HCT116 (cell line): ENCODE data around the gene MDFIC. TPM values are rescaled to one million over a fixed set of nuclear protein-coding genes. Genes with fewer than 3 reads are reported as not detected.

Source experiments
- ATAC-seq: fragments of 200-7000 bp; cut with Tn5 transposase; 2 replicates; pipeline ENCODE4 v1.9.1; 2020; ENCODE audit warnings: mild to moderate bottlenecking, moderate library complexity
- BruUV-seq: library from RNA; stranded (reverse); fragments of 400-500 nt; replicated peaks from 2 replicates; lab custom pipeline; 2021; lab: Mats Ljungman, UMichigan
- CTCF ChIA-PET: fragments of 300-600 bp; sonication (Branson Sonifier 250); formaldehyde crosslinking; loops from one replicate; lab custom pipeline; 2021; ENCODE audit warnings: antibody characterized with exemption; lab: Charles Lee
- POLR2A ChIA-PET: fragments of 300-600, 350-600 bp; sonication (Branson Sonifier 250); formaldehyde crosslinking; loops from one replicate; lab custom pipeline; 2021; ENCODE audit warnings: antibody characterized with exemption; lab: Charles Lee
- RAD21 ChIA-PET, 2 experiments: fragments of 300-600 bp; sonication (Branson Sonifier 250); formaldehyde crosslinking; loops; one replicate each; lab custom pipeline; 2023; ENCODE audit warnings: low total read pairs in 2 of 2; ENCODE audit not compliant: uncharacterized antibody in 2 of 2, unreplicated experiment in 2 of 2, low non-redundant PET in 1 of 2; lab: Charles Lee
- DNase-seq: peaks from one replicate; pipeline ENCODE4 v3.0.0-alpha.2; 2010; ENCODE audit warnings: low read depth, low spot score
- H2AFZ ChIP-seq: fragments of 200-600 bp; shearing (Covaris generic), sonication (generic); 2 replicates; pipeline ENCODE4 v1.6.1; 2017; ENCODE audit warnings: low read depth, mixed run types, mixed read lengths, antibody characterized with exemption, low read length; ENCODE audit not compliant: poor library complexity, severe bottlenecking
- H3K27ac ChIP-seq: 2 replicates; pipeline ENCODE4 v1.5.1; 2012; ENCODE audit warnings: low read depth, low read length
- H3K27me3 ChIP-seq: fragments of 200-600 bp; sonication (generic); 2 replicates; pipeline ENCODE4 v1.6.1; 2016; ENCODE audit warnings: mixed run types, low read length, mixed read lengths; ENCODE audit not compliant: insufficient read depth
- H3K36me3 ChIP-seq, 2 experiments: fragments of 200-500 bp in 1 of 2; fragments of 200-600 bp in 1 of 2; sonication (Bioruptor generic) in 1 of 2; sonication (generic) in 1 of 2; 2 replicates each; pipeline versions ENCODE4 v1.5.1 to v1.6.1; 2014 to 2016; ENCODE audit warnings: low read length in 2 of 2, inconsistent platforms in 1 of 2, mixed read lengths in 1 of 2, mixed run types in 1 of 2; ENCODE audit not compliant: insufficient read depth in 2 of 2, control insufficient read depth in 1 of 2
- H3K4me1 ChIP-seq, 2 experiments: fragments of 200-600 bp in 1 of 2; sonication (generic) in 1 of 2; 2 replicates each; pipeline versions ENCODE4 v1.5.1 to v1.6.1; 2012 to 2017; ENCODE audit warnings: low read length in 2 of 2, inconsistent platforms in 1 of 2, mild to moderate bottlenecking in 1 of 2, mixed read lengths in 1 of 2, mixed run types in 1 of 2, moderate library complexity in 1 of 2; ENCODE audit not compliant: insufficient read depth in 2 of 2, control insufficient read depth in 1 of 2
- H3K4me2 ChIP-seq: fragments of 200-600 bp; sonication (generic); 2 replicates; pipeline ENCODE4 v1.6.1; 2017; ENCODE audit warnings: mixed run types, low read length, mixed read lengths
- H3K4me3 ChIP-seq, 2 experiments: fragments of 200-600 bp in 1 of 2; sonication (generic) in 1 of 2; replicated peaks in 1 of 2; 2 replicates each; pipeline ENCODE4 v1.5.1; 2011 to 2016; ENCODE audit warnings: low read length in 2 of 2, control low read depth in 1 of 2, low read depth in 1 of 2, mild to moderate bottlenecking in 1 of 2, mixed read lengths in 1 of 2, mixed run types in 1 of 2
- H3K79me2 ChIP-seq: fragments of 200-600 bp; sonication (generic); 2 replicates; pipeline ENCODE4 v1.6.1; 2017; ENCODE audit warnings: mild to moderate bottlenecking, mixed run types, low read length, moderate library complexity, mixed read lengths; ENCODE audit not compliant: insufficient read depth
- H3K9ac ChIP-seq: fragments of 200-600 bp; sonication (generic); 2 replicates; pipeline ENCODE4 v1.6.1; 2016; ENCODE audit warnings: low read length, mixed read lengths
- H3K9me2 ChIP-seq: fragments of 200-600 bp; sonication (generic), shearing (Covaris generic); 2 replicates; pipeline ENCODE4 v1.6.1; 2017; ENCODE audit warnings: mixed run types, mild to moderate bottlenecking, moderate library complexity; ENCODE audit not compliant: insufficient read depth
- H3K9me3 ChIP-seq, 2 experiments: fragments of 200-500 bp in 1 of 2; fragments of 200-600 bp in 1 of 2; sonication (Bioruptor generic) in 1 of 2; sonication (generic) in 1 of 2; 2 replicates each; pipeline ENCODE4 v1.6.1; 2014 to 2017; ENCODE audit warnings: low read length in 2 of 2, mixed read lengths in 2 of 2, inconsistent platforms in 1 of 2, low read depth in 1 of 2, mild to moderate bottlenecking in 1 of 2, mixed run types in 1 of 2, moderate library complexity in 1 of 2; ENCODE audit not compliant: control insufficient read depth in 1 of 2, insufficient read depth in 1 of 2
- H4K20me1 ChIP-seq: fragments of 200-600 bp; sonication (generic), shearing (Covaris generic); 2 replicates; pipeline ENCODE4 v1.6.1; 2017; ENCODE audit warnings: mixed run types, mild to moderate bottlenecking, moderate library complexity; ENCODE audit not compliant: insufficient read depth
- CBX3 ChIP-seq: IDR thresholded peaks from 2 replicates; pipeline ENCODE4 v1.6.1; 2012; ENCODE audit warnings: low read depth
- EGR1 ChIP-seq: IDR thresholded peaks from 2 replicates; pipeline ENCODE4 v1.6.1; 2012; ENCODE audit warnings: low read depth
- EZH2 ChIP-seq: fragments of 200-600 bp; sonication (generic); IDR thresholded peaks from 2 replicates; pipeline ENCODE4 v1.6.1; 2017; ENCODE audit warnings: antibody characterized with exemption, mixed run types
- FOSL1 ChIP-seq: IDR thresholded peaks from 2 replicates; pipeline ENCODE4 v1.6.1; 2012; ENCODE audit warnings: low read depth
- JUND ChIP-seq: IDR thresholded peaks from 2 replicates; pipeline ENCODE4 v1.6.1; 2012
- MAX ChIP-seq: IDR thresholded peaks from 2 replicates; pipeline ENCODE4 v1.6.1; 2012
- POLR2A ChIP-seq: IDR thresholded peaks from 2 replicates; pipeline ENCODE4 v1.7.0; 2011; ENCODE audit warnings: borderline replicate concordance; ENCODE audit not compliant: insufficient read depth, insufficient read length; ENCODE audit errors: extremely low read depth
- RAD21 ChIP-seq: IDR thresholded peaks from 2 replicates; pipeline ENCODE4 v1.6.1; 2012; ENCODE audit warnings: low read depth, mild to moderate bottlenecking
- REST ChIP-seq: IDR thresholded peaks from 2 replicates; pipeline ENCODE4 v1.6.1; 2012; ENCODE audit warnings: low read depth
- SIN3A ChIP-seq: IDR thresholded peaks from 2 replicates; pipeline ENCODE4 v1.6.1; 2012; ENCODE audit warnings: low read depth
- SP1 ChIP-seq: IDR thresholded peaks from 2 replicates; pipeline ENCODE4 v1.6.1; 2012; ENCODE audit warnings: low read depth
- SRF ChIP-seq: IDR thresholded peaks from 2 replicates; pipeline ENCODE4 v1.6.1; 2012; ENCODE audit warnings: low read depth
- TCF7L2 ChIP-seq: IDR thresholded peaks from 2 replicates; pipeline ENCODE4 v1.7.0; 2011; ENCODE audit warnings: borderline replicate concordance, inconsistent platforms; ENCODE audit not compliant: insufficient read depth, insufficient read length; ENCODE audit errors: extremely low read depth
- YY1 ChIP-seq: IDR thresholded peaks from 2 replicates; pipeline ENCODE4 v1.6.1; 2011; ENCODE audit warnings: low read length, low read depth, moderate library complexity, mild to moderate bottlenecking; ENCODE audit not compliant: insufficient replicate concordance; ENCODE audit errors: extremely low read depth
- ZFX ChIP-seq: fragments of 450-650 bp; IDR thresholded peaks from 2 replicates; pipeline ENCODE4 v1.6.1; 2017
- ZNF274 ChIP-seq: fragments of 200-500 bp; sonication (Bioruptor generic); IDR thresholded peaks from 2 replicates; pipeline ENCODE4 v1.6.1; 2014; ENCODE audit warnings: mild to moderate bottlenecking, low read depth, low read length, inconsistent platforms
- intact Hi-C: fragments of 100-400 bp; cut with micrococcal nuclease; formaldehyde crosslinking; loops from 2 replicates; pipeline ENCODE4 v1.10.0; 2022
- total RNA-seq: library from RNA; stranded (reverse); gene quantifications from one replicate; pipeline ENCODE4 v1.2.1, GENCODE V29; 2021; ENCODE audit not compliant: unreplicated experiment
- TF ChIP-seq, protein P1 (sequence below): IDR thresholded peaks from 2 replicates; pipeline ENCODE4 v1.6.1; 2012
- TF ChIP-seq, protein P2 (sequence below), 3 experiments: fragments of 200-600 bp in 1 of 3; sonication (generic) in 1 of 3; IDR thresholded peaks in 2 of 3; conservative IDR thresholded peaks in 1 of 3; 2 replicates each; pipeline ENCODE4 v1.5.1; 2012 to 2017; ENCODE audit warnings: low read depth in 2 of 3, low read length in 2 of 3, antibody characterized with exemption in 1 of 3, borderline replicate concordance in 1 of 3, control low read depth in 1 of 3, mild to moderate bottlenecking in 1 of 3, mixed read lengths in 1 of 3, mixed run types in 1 of 3, moderate library complexity in 1 of 3; ENCODE audit not compliant: insufficient read depth in 1 of 3

MDFIC gene
- total RNA-seq, 1 experiment from 2014 or later: 8.3 TPM

- no peaks in the 10 kb centered on the region for H4K20me1 ChIP-seq
- no peaks in the 10 kb centered on the region for H3K27me3 ChIP-seq
- RAD21 ChIA-PET: no interaction called here
- H3K36me3 ChIP-seq: no peaks in the 10 kb centered on the region
- H3K4me2 ChIP-seq: no peak overlapping the region
- H3K9me2 ChIP-seq: 0 out of 2 replicates have a peak, but pooled peaks cover 8% of the 10 kb centered on the region
- H3K4me1 ChIP-seq: no peaks in the 10 kb centered on the region
- no peak for TF ChIP-seq CBX3
- TF ChIP-seq, protein P1, sequence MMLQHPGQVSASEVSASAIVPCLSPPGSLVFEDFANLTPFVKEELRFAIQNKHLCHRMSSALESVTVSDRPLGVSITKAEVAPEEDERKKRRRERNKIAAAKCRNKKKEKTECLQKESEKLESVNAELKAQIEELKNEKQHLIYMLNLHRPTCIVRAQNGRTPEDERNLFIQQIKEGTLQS: no peak
- no peak for TF ChIP-seq FOSL1
- no peak for TF ChIP-seq POLR2A
- TF ChIP-seq JUND: no peak
- TF ChIP-seq RAD21: no peak
- TF ChIP-seq MAX: no peak
- TF ChIP-seq ZNF274: no peak
- TF ChIP-seq, protein P2, sequence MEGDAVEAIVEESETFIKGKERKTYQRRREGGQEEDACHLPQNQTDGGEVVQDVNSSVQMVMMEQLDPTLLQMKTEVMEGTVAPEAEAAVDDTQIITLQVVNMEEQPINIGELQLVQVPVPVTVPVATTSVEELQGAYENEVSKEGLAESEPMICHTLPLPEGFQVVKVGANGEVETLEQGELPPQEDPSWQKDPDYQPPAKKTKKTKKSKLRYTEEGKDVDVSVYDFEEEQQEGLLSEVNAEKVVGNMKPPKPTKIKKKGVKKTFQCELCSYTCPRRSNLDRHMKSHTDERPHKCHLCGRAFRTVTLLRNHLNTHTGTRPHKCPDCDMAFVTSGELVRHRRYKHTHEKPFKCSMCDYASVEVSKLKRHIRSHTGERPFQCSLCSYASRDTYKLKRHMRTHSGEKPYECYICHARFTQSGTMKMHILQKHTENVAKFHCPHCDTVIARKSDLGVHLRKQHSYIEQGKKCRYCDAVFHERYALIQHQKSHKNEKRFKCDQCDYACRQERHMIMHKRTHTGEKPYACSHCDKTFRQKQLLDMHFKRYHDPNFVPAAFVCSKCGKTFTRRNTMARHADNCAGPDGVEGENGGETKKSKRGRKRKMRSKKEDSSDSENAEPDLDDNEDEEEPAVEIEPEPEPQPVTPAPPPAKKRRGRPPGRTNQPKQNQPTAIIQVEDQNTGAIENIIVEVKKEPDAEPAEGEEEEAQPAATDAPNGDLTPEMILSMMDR (IDR thresholded peaks at IDR 0.05 in 2 of 3, conservative IDR thresholded peaks at IDR 0.05 in 1 of 3; ENCODE audit: borderline replicate concordance in 1 of 3, insufficient read depth in 1 of 3, low read depth in 2 of 3, low read length in 2 of 3): no peak
- no peak for TF ChIP-seq REST
- no peak for TF ChIP-seq SP1
- TF ChIP-seq SRF: no peak
- TF ChIP-seq YY1: no peak
- TF ChIP-seq EZH2: no peak
- TF ChIP-seq EGR1: no peak
- TF ChIP-seq TCF7L2: no peak
- TF ChIP-seq ZFX: no peak
- no peak for TF ChIP-seq SIN3A
- no peak overlapping the region for H3K9ac ChIP-seq
- POLR2A ChIA-PET: no interaction called here
- no peak for ATAC-seq
- H3K4me3 ChIP-seq: no peak overlapping the region
- H3K79me2 ChIP-seq: no peaks in the 10 kb centered on the region
- DNase-seq: no peak
- CTCF ChIA-PET: no interaction called here
- intact Hi-C loops: no loop called here
- H3K9me3 ChIP-seq: no peaks in the 10 kb centered on the region
- no TSS peak for BruUV-seq
- H2AFZ ChIP-seq: no peak overlapping the region
- H3K27ac ChIP-seq: no peak overlapping the region
Observed at GRCh38 chr7:114949231-114949630, 27.3 kb downstream of the MDFIC start.
